ENCODE results near the gene CYP17A1. TPM values are rescaled to one million over a fixed set of nuclear protein-coding genes. Genes with fewer than 3 reads are reported as not detected.

The CYP17A1 gene
- total RNA-seq, 1 experiment from 2014 or later: 2.1 TPM

DNA sequence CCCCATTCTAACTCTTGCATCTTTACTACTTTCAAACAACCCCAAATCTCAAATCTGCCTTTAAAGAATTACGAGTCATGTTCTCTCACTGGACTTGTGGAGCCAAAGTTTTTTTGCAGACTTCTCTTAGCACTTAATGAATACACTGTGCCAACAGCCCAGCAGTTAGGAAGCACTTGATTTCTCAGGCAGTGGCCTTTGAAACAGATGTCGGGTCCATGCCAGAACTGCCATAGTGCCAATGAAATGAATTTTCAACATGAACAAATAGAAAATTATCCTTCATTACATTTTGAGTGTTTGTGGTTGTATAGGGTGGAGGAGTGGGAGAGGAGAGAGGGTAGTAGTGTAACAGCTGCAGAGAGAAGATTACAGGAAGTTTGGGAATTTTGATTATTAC lies 22.7 kb upstream of the CYP17A1 start:
- Mint-ChIP-seq H3K4me1 (peaks cover 14% of the 10 kb centered on the region), H3K27me3 (ENCODE audit: low read depth) (no peaks in the 10 kb centered on the region), H3K9me3 (no peaks in the 10 kb centered on the region), H3K36me3 (no peaks in the 10 kb centered on the region), H3K4me3 (no peak overlapping the region), H3K27ac (no peak overlapping the region; the same call in 1 of the 2 replicates)
- ATAC-seq: no peak
- DNase-seq (ENCODE audit: low spot score): no peak
- TF ChIP-seq, protein P1, sequence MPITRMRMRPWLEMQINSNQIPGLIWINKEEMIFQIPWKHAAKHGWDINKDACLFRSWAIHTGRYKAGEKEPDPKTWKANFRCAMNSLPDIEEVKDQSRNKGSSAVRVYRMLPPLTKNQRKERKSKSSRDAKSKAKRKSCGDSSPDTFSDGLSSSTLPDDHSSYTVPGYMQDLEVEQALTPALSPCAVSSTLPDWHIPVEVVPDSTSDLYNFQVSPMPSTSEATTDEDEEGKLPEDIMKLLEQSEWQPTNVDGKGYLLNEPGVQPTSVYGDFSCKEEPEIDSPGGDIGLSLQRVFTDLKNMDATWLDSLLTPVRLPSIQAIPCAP (CRISPR knock-in tag; IDR thresholded peaks at IDR 0.05): no peak
- TF ChIP-seq, protein P2, sequence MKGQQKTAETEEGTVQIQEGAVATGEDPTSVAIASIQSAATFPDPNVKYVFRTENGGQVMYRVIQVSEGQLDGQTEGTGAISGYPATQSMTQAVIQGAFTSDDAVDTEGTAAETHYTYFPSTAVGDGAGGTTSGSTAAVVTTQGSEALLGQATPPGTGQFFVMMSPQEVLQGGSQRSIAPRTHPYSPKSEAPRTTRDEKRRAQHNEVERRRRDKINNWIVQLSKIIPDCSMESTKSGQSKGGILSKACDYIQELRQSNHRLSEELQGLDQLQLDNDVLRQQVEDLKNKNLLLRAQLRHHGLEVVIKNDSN (CRISPR knock-in tag; IDR thresholded peaks at IDR 0.05): no peak
- no peak for TF ChIP-seq JAZF1 (CRISPR knock-in tag; IDR thresholded peaks at IDR 0.05)
- TF ChIP-seq NFYB (CRISPR knock-in tag; conservative IDR thresholded peaks at IDR 0.05; ENCODE audit: low read depth): no peak
- no peak for TF ChIP-seq CBFB (CRISPR knock-in tag; IDR thresholded peaks at IDR 0.05; ENCODE audit: low read depth)
- TF ChIP-seq FOXP1 (CRISPR knock-in tag; IDR thresholded peaks at IDR 0.05; ENCODE audit: borderline replicate concordance): no peak
- TF ChIP-seq, protein P3, sequence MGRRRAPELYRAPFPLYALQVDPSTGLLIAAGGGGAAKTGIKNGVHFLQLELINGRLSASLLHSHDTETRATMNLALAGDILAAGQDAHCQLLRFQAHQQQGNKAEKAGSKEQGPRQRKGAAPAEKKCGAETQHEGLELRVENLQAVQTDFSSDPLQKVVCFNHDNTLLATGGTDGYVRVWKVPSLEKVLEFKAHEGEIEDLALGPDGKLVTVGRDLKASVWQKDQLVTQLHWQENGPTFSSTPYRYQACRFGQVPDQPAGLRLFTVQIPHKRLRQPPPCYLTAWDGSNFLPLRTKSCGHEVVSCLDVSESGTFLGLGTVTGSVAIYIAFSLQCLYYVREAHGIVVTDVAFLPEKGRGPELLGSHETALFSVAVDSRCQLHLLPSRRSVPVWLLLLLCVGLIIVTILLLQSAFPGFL (CRISPR knock-in tag; IDR thresholded peaks at IDR 0.05; ENCODE audit: borderline replicate concordance): no peak
- no peak for TF ChIP-seq RELA (CRISPR knock-in tag; IDR thresholded peaks at IDR 0.05; ENCODE audit: borderline replicate concordance)
- TF ChIP-seq, protein P4, sequence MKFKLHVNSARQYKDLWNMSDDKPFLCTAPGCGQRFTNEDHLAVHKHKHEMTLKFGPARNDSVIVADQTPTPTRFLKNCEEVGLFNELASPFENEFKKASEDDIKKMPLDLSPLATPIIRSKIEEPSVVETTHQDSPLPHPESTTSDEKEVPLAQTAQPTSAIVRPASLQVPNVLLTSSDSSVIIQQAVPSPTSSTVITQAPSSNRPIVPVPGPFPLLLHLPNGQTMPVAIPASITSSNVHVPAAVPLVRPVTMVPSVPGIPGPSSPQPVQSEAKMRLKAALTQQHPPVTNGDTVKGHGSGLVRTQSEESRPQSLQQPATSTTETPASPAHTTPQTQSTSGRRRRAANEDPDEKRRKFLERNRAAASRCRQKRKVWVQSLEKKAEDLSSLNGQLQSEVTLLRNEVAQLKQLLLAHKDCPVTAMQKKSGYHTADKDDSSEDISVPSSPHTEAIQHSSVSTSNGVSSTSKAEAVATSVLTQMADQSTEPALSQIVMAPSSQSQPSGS (CRISPR knock-in tag; IDR thresholded peaks at IDR 0.05; ENCODE audit: borderline replicate concordance, low read depth): no peak
- no peak for TF ChIP-seq SOX15 (CRISPR knock-in tag; IDR thresholded peaks at IDR 0.05)
- TF ChIP-seq ZNF423 (CRISPR knock-in tag; IDR thresholded peaks at IDR 0.05): no peak
- TF ChIP-seq, protein P5, sequence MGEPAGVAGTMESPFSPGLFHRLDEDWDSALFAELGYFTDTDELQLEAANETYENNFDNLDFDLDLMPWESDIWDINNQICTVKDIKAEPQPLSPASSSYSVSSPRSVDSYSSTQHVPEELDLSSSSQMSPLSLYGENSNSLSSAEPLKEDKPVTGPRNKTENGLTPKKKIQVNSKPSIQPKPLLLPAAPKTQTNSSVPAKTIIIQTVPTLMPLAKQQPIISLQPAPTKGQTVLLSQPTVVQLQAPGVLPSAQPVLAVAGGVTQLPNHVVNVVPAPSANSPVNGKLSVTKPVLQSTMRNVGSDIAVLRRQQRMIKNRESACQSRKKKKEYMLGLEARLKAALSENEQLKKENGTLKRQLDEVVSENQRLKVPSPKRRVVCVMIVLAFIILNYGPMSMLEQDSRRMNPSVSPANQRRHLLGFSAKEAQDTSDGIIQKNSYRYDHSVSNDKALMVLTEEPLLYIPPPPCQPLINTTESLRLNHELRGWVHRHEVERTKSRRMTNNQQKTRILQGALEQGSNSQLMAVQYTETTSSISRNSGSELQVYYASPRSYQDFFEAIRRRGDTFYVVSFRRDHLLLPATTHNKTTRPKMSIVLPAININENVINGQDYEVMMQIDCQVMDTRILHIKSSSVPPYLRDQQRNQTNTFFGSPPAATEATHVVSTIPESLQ (CRISPR knock-in tag; IDR thresholded peaks at IDR 0.05): no peak
- POLR2A ChIA-PET: interaction anchor here (1.2 kb wide), 1 partner anchor 9 kb away, joined by 4 read pairs; the partner anchor contains the start of gene AS3MT
- CTCF ChIA-PET: no interaction called here

DNA sequence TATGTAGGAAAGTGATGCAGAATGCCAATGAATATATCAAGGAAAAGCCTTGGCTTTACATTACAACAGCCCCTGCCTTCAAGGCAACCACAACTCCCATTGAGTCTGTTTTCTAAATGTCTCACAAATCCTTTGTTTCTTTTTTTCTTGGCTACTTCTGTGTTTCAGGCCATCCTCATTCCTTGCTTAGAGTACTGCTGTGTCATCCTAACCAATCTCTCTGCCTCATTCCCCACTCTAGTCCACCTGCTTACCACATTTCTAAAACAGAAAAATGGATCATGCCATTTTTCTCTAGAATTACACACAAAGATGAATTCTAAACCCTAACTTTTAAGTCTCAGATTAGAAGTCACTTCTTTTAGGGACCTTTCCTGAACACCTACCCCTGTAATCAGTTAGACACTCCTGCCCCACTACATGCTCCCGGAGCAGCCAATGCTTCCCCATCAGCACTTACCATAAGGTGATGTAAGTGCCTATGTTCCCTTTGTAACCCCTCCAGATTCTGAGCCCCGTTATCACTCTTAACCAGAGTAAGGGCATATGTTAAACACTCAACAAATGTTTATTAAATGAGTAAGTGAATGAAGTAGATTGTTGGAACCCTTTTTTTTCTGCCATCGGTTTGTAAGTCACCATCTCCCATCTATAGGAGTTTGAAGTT lies 19.7 kb upstream of the CYP17A1 start:
- POLR2A ChIA-PET: no interaction called here
- no peak for DNase-seq (ENCODE audit: low spot score)
- Mint-ChIP-seq H3K9me3 (no peaks in the 10 kb centered on the region), H3K4me3 (no peak overlapping the region), H3K36me3 (no peaks in the 10 kb centered on the region), H3K27ac (peak overlapping the region; percentile 21; the same call in 1 of the 2 replicates), H3K4me1 (peaks cover 14% of the 10 kb centered on the region), H3K27me3 (ENCODE audit: low read depth) (no peaks in the 10 kb centered on the region)
- no peak for ATAC-seq
- CTCF ChIA-PET: no interaction called here
- no peak for TF ChIP-seq CBFB (CRISPR knock-in tag; IDR thresholded peaks at IDR 0.05; ENCODE audit: low read depth)
- TF ChIP-seq, protein P6, sequence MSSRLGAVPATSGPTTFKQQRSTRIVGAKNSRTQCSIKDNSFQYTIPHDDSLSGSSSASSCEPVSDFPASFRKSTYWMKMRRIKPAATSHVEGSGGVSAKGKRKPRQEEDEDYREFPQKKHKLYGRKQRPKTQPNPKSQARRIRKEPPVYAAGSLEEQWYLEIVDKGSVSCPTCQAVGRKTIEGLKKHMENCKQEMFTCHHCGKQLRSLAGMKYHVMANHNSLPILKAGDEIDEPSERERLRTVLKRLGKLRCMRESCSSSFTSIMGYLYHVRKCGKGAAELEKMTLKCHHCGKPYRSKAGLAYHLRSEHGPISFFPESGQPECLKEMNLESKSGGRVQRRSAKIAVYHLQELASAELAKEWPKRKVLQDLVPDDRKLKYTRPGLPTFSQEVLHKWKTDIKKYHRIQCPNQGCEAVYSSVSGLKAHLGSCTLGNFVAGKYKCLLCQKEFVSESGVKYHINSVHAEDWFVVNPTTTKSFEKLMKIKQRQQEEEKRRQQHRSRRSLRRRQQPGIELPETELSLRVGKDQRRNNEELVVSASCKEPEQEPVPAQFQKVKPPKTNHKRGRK (CRISPR knock-in tag; IDR thresholded peaks at IDR 0.05; ENCODE audit: borderline replicate concordance): no peak
- TF ChIP-seq, protein P7, sequence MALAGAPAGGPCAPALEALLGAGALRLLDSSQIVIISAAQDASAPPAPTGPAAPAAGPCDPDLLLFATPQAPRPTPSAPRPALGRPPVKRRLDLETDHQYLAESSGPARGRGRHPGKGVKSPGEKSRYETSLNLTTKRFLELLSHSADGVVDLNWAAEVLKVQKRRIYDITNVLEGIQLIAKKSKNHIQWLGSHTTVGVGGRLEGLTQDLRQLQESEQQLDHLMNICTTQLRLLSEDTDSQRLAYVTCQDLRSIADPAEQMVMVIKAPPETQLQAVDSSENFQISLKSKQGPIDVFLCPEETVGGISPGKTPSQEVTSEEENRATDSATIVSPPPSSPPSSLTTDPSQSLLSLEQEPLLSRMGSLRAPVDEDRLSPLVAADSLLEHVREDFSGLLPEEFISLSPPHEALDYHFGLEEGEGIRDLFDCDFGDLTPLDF (CRISPR knock-in tag; IDR thresholded peaks at IDR 0.05): no peak
- TF ChIP-seq ELF4 (CRISPR knock-in tag; IDR thresholded peaks at IDR 0.05; ENCODE audit: low read depth): no peak
- TF ChIP-seq OVOL2 (CRISPR knock-in tag; IDR thresholded peaks at IDR 0.05; ENCODE audit: borderline replicate concordance): no peak
- TF ChIP-seq, protein P5 (CRISPR knock-in tag; IDR thresholded peaks at IDR 0.05): no peak
- no peak for TF ChIP-seq RELA (CRISPR knock-in tag; IDR thresholded peaks at IDR 0.05; ENCODE audit: borderline replicate concordance)
- TF ChIP-seq IRF2 (CRISPR knock-in tag; IDR thresholded peaks at IDR 0.05; ENCODE audit: borderline replicate concordance, low read depth): no peak
